ENCODE measurements around the gene PRRC2B. TPM values are rescaled to one million over a fixed set of nuclear protein-coding genes. Genes with fewer than 3 reads are reported as not detected.
"Not testable (repeated sequence)": the region's sequence is repeated elsewhere in the genome, so short reads cannot be mapped to it uniquely, and the experiment has no call there.

Gene PRRC2B
- 100 to 1,000 TPM in 1 of 4 donors, 10 to 100 TPM in 3; 63.6 to 114 (median 78.7) TPM for total RNA-seq
- 10 to 100 TPM; 22.7 to 42.1 (median 27.5) TPM for polyA plus RNA-seq
- long read RNA-seq, donor 1, partial matches to known transcripts = 20 of 30 reads
- long read RNA-seq, donor 1, other reads (novel, unspliced or antisense) = 10 of 30 reads
- long read RNA-seq, donor 2, full-length matches to known transcripts = 1 of 42 reads
- long read RNA-seq, donor 2, partial matches to known transcripts = 5 of 42 reads
- long read RNA-seq, donor 2, other reads (novel, unspliced or antisense) = 36 of 42 reads

DNA sequence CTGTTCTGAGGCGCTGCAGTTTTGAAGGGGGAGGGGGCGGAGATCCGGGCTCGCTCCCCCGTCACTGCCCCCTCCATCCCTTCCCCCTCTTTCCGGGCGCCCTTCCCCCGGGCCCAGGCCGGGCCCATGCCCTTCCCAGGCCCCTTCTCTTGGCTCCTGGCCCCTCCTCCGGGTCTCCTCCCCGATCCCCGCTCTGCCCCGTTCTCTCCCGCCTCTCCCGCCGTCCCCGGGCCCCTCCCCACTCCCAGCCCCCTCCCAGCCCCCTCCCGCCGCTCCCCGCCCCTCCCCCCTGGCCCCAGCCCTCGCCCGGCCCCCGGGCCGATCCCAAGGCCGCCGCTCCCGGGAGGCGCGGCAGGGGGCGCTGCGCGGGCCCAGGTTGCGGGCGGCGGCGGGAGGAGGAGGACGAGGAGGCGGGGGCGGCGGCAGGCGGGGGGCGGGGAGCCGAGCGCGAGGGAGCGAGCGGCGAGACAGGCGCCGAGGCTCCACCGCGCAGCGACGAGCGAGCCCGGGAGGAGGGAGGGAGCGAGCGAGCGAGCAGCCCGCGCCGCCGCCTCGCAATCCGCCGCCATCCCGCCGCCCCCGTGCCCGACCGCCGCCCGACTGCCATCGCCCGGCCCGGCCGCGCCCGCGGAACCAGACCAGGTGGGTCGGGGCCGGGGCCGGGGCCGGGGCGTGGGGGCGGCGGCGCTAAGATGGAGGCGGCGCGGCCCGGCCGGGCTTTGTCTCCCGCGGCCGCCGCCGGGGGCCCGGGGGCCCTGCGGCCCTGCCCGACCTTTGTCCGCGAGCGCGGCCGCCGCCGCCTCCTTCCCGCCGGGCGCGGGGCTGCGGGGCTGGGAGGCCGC is at the start of gene PRRC2B:
Gene PRRC2B, plus strand, starts transcription at position 465 of the 842 bp plus-strand sequence. CDS start 36,059 bp downstream, outside the sequence.
- intact Hi-C loops (cut with DNase I) = loop anchor here in 1 of 2 donors (2.0 to 5.0 kb wide), 2 partner anchors 29 to 83 kb away; no protein-coding TSS in a partner anchor
- Histone ChIP-seq H3K27me3 (ENCODE audit: insufficient read depth in 3 of 3, low read length in 2 of 3) (no peaks in the 10 kb centered on the region), H3K27ac (peak within 1 kb of the TSS; percentile 95), H3K4me1 (peaks cover 45% of the 10 kb centered on the region), H3K4me3 (peak within 1 kb of the TSS; percentile 76), H3K9me3 (no peaks in the 10 kb centered on the region), H3K36me3 (ENCODE audit: insufficient read depth in 1 of 2, low read depth in 1 of 2) (no peaks in the 10 kb centered on the region)
- DNase-seq (peak; percentile 91 to 93), ATAC-seq (peak; percentile 87 to 89 (median 88))
- WGBS, 3 donors = 1 to 2% (median 2%) methylated on average over 16 to 112 of the region's 114 CpGs
- peak; percentile 58 for TF ChIP-seq CTCF (IDR thresholded peaks at IDR 0.05)

DNA sequence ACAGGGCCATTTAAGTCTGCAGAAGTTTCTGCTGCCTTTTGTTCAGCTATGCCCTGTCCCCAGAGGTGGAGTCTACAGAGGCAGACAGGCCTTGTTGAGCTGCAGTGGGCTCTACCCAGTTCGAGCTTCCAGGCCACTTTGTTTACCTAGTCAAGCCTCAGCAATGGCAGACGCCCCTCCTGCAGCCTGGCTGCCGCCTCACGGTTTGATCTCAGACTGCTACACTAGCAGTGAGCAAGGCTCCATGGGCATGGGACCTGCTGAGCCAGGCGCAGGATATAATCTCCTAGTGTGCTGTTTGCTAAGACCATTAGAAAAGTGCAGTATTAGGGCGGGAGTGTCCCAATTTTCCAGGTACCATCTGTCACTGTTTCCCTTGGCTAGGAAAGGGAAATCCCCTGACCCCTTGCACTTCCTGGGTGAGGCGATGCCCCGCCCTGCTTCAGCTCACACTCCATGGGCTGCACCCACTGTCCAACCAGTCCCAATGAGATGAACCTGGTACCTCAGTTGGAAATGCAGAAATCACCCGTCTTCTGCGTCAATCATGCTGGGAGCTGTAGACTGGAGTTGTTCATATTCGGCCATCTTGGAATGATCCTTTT is 48.9 kb upstream of the PRRC2B start:
- WGBS, 3 donors = 85 to 92% (median 89%) methylated on average over 11 of the region's 11 CpGs
- H3K4me3 ChIP-seq; H3K27ac ChIP-seq; H3K9me3 ChIP-seq; DNase-seq; H3K36me3 ChIP-seq (ENCODE audit: insufficient read depth in 1 of 2, low read depth in 1 of 2); ATAC-seq; H3K27me3 ChIP-seq (ENCODE audit: insufficient read depth in 3 of 3, low read length in 2 of 3): not testable (repeated sequence)
- intact Hi-C loops (cut with DNase I) = loop anchor here (5.0 to 10.0 kb wide), 2 partner anchors 400 to 402 kb away; partner anchors contain the start of gene RAPGEF1 (in 1 of the 2)
- H3K4me1 ChIP-seq = peaks cover 14% of the 10 kb centered on the region

DNA sequence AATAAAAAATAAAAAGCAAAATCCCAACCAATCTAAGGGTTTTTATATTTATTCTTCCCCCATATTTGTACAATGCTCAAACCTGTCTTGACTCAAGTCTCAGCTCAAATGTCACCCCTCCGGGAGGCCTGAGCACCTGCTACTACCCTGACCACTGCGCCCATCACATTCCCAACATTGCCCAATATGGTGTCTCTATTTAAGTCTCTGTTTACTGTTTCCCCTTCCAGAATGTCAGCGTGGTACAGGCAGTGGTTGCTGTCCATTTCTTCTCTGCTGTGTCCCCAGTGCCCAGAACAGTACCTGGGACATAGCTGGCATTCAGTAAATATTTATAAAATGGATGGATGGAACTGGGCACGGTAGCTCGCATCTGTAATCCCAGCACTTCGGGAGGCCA is 47.3 kb upstream of the PRRC2B start:
- TF ChIP-seq CTCF (IDR thresholded peaks at IDR 0.05) = no peak
- Histone ChIP-seq H3K27me3 (ENCODE audit: insufficient read depth in 3 of 3, low read length in 2 of 3) (no peaks in the 10 kb centered on the region), H3K4me3 (no peak overlapping the region), H3K4me1 (peaks cover 17% of the 10 kb centered on the region), H3K36me3 (ENCODE audit: insufficient read depth in 1 of 2, low read depth in 1 of 2) (no peaks in the 10 kb centered on the region), H3K9me3 (no peaks in the 10 kb centered on the region), H3K27ac (peak overlapping the region; percentile 63)
- WGBS, 3 donors = 43 to 59% (median 54%) methylated on average over 6 of the region's 6 CpGs
- no peak for DNase-seq
- intact Hi-C loops (cut with DNase I) = loop anchor here (5.0 to 10.0 kb wide), 2 partner anchors 398 to 401 kb away; partner anchors contain the start of gene RAPGEF1 (in 1 of the 2)
- peak; percentile 71 to 90 (median 82) for ATAC-seq

DNA sequence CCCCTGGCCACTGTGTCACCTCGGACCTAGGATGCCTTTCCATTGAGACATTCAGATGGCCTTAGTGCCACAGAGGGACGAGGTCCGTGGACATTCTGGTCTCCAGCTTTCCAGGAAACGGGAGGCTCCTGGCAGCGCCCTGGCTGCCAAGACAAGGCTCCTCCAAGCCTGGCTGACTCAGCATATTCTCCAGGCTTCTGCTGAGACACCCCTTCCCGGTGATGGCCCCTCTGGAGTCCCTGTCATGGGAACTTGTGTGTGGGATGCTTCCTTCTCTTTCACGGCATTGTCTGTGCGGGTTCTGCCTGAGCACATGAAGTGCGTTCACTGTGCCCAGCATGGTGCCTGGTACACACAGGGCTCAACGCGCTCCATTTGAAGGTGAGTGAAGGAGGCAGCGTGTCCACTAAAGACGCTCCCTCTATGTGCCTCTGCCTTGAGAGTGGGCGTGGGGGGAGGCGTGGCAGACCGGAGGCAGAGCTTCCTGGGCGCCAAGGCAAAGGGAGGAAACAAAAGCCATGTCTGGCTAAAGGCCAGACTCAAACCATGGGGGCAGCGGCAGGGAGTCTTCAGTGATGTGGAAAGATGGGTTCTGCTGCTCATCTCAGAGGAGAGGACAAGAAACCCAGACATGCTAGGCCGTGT is 46.4 kb upstream of the PRRC2B start:
- no peaks in the 10 kb centered on the region for H3K27me3 ChIP-seq (ENCODE audit: insufficient read depth in 3 of 3, low read length in 2 of 3)
- no peak for TF ChIP-seq CTCF (IDR thresholded peaks at IDR 0.05)
- no peaks in the 10 kb centered on the region for H3K36me3 ChIP-seq (ENCODE audit: insufficient read depth in 1 of 2, low read depth in 1 of 2)
- intact Hi-C loops (cut with DNase I) = loop anchor here (5.0 to 10.0 kb wide), 2 partner anchors 397 to 400 kb away; partner anchors contain the start of gene RAPGEF1 (in 1 of the 2)
- H3K4me1 ChIP-seq = peaks cover 17% of the 10 kb centered on the region
- H3K4me3 ChIP-seq = no peak overlapping the region
- DNase-seq = no peak
- WGBS, 3 donors = 67 to 78% (median 71%) methylated on average over 19 of the region's 19 CpGs
- H3K27ac ChIP-seq = no peak overlapping the region
- ATAC-seq = peak in 2 of 4 donors; percentile 7 to 8
- no peaks in the 10 kb centered on the region for H3K9me3 ChIP-seq
